Measurements from ENCODE around the gene CCDC54.

The CCDC54 gene

GRCh38 chr3:107409365-107409764 lies 32.1 kb downstream of the CCDC54 start:
- no peak overlapping the region for H3K4me2 ChIP-seq (ENCODE audit: low read length)
- 0 out of 2 replicates have a peak, but pooled peaks cover 5% of the 10 kb centered on the region for H3K9me3 ChIP-seq (ENCODE audit: low read length)
- no peaks in the 10 kb centered on the region for H3K9me2 ChIP-seq (ENCODE audit: low read depth, low read length)
- no peak overlapping the region for H3K27ac ChIP-seq (ENCODE audit: low read depth, low read length, poor library complexity, severe bottlenecking)
- H3F3A ChIP-seq (ENCODE audit: insufficient read depth, low read length): no peaks in the 10 kb centered on the region
- no peaks in the 10 kb centered on the region for H3K79me2 ChIP-seq (ENCODE audit: insufficient read depth, low read length)
- TF ChIP-seq EZH2 (IDR thresholded peaks at IDR 0.05; ENCODE audit: borderline replicate concordance, low read length): no peak
- no peak for TF ChIP-seq CTCF (IDR thresholded peaks at IDR 0.05; ENCODE audit: low read length)
- peaks cover 10% of the 10 kb centered on the region for H3K4me1 ChIP-seq (ENCODE audit: insufficient read depth, low read length, severe bottlenecking)
- no peak overlapping the region for H3K4me3 ChIP-seq (ENCODE audit: low read depth, low read length, poor library complexity, severe bottlenecking)
- H3K27me3 ChIP-seq (ENCODE audit: insufficient read depth, low read length): no peaks in the 10 kb centered on the region
- H2AFZ ChIP-seq (ENCODE audit: low read length): no peak overlapping the region
- no peaks in the 10 kb centered on the region for H4K20me1 ChIP-seq (ENCODE audit: insufficient read depth, low read length)
- H3K9ac ChIP-seq (ENCODE audit: low read length): no peak overlapping the region
- H3K36me3 ChIP-seq (ENCODE audit: insufficient read depth, low read length): no peaks in the 10 kb centered on the region

- Histone ChIP-seq H3K9me2 (ENCODE audit: low read depth, low read length) (no peaks in the 10 kb centered on the region), H3K4me3 (ENCODE audit: low read depth, low read length, poor library complexity, severe bottlenecking) (no peak overlapping the region), H3K27me3 (ENCODE audit: insufficient read depth, low read length) (no peaks in the 10 kb centered on the region), H3K4me2 (ENCODE audit: low read length) (no peak overlapping the region), H3K79me2 (ENCODE audit: insufficient read depth, low read length) (no peaks in the 10 kb centered on the region), H2AFZ (ENCODE audit: low read length) (no peak overlapping the region), H3K27ac (ENCODE audit: low read depth, low read length, poor library complexity, severe bottlenecking) (no peak overlapping the region), H3K9ac (ENCODE audit: low read length) (no peak overlapping the region), H3K36me3 (ENCODE audit: insufficient read depth, low read length) (no peaks in the 10 kb centered on the region), H3K9me3 (ENCODE audit: low read length) (0 out of 2 replicates have a peak, but pooled peaks cover 5% of the 10 kb centered on the region), H3K4me1 (ENCODE audit: insufficient read depth, low read length, severe bottlenecking) (peaks cover 10% of the 10 kb centered on the region), H3F3A (ENCODE audit: insufficient read depth, low read length) (no peaks in the 10 kb centered on the region), H4K20me1 (ENCODE audit: insufficient read depth, low read length) (no peaks in the 10 kb centered on the region)
- no peak for TF ChIP-seq CTCF (IDR thresholded peaks at IDR 0.05; ENCODE audit: low read length)
- no peak for TF ChIP-seq EZH2 (IDR thresholded peaks at IDR 0.05; ENCODE audit: borderline replicate concordance, low read length)
These were observed 33.4 kb downstream of the CCDC54 start for GRCh38 chr3:107410606-107411005.

GRCh38 chr3:107411056-107411455 lies 33.8 kb downstream of the CCDC54 start:
- Histone ChIP-seq H3F3A (ENCODE audit: insufficient read depth, low read length) (no peaks in the 10 kb centered on the region), H3K27me3 (ENCODE audit: insufficient read depth, low read length) (no peaks in the 10 kb centered on the region), H3K4me3 (ENCODE audit: low read depth, low read length, poor library complexity, severe bottlenecking) (no peak overlapping the region), H3K27ac (ENCODE audit: low read depth, low read length, poor library complexity, severe bottlenecking) (no peak overlapping the region), H2AFZ (ENCODE audit: low read length) (no peak overlapping the region), H3K4me1 (ENCODE audit: insufficient read depth, low read length, severe bottlenecking) (peaks cover 10% of the 10 kb centered on the region), H3K79me2 (ENCODE audit: insufficient read depth, low read length) (no peaks in the 10 kb centered on the region), H3K9ac (ENCODE audit: low read length) (no peak overlapping the region), H3K9me3 (ENCODE audit: low read length) (0 out of 2 replicates have a peak, but pooled peaks cover 5% of the 10 kb centered on the region), H4K20me1 (ENCODE audit: insufficient read depth, low read length) (no peaks in the 10 kb centered on the region), H3K4me2 (ENCODE audit: low read length) (no peak overlapping the region), H3K9me2 (ENCODE audit: low read depth, low read length) (no peaks in the 10 kb centered on the region), H3K36me3 (ENCODE audit: insufficient read depth, low read length) (no peaks in the 10 kb centered on the region)
- TF ChIP-seq CTCF (IDR thresholded peaks at IDR 0.05; ENCODE audit: low read length) (no peak), EZH2 (IDR thresholded peaks at IDR 0.05; ENCODE audit: borderline replicate concordance, low read length) (no peak)

Data from OCI-LY1 (cell line).